ENCODE data around the gene PARG.

- TF ChIP-seq ARNTL (CRISPR knock-in tag; IDR thresholded peaks at IDR 0.05; ENCODE audit: borderline replicate concordance, low read depth): no peak
- no peak for TF ChIP-seq PATZ1 (CRISPR knock-in tag; IDR thresholded peaks at IDR 0.05; ENCODE audit: borderline replicate concordance)
- no peak for TF ChIP-seq GLIS3 (CRISPR knock-in tag; IDR thresholded peaks at IDR 0.05)
These were observed 160.6 kb downstream of the PARG start for GRCh38 chr10:49781247-49781646.

All from SK-N-SH treated with all-trans-retinoic acid at 6 μM for 48 hours (cell line).